PFSK-1 (cell line): Measurements from ENCODE around the gene RDH13.

ENCODE experiments used
- POLR2AphosphoS5 ChIP-seq: IDR thresholded peaks from 2 replicates; pipeline ENCODE4 v1.6.1; 2012; ENCODE audit warnings: low read depth, mild to moderate bottlenecking, control low read depth, low read length, moderate library complexity
- REST ChIP-seq, 2 experiments: IDR thresholded peaks; 2 replicates each; pipeline versions ENCODE4 v1.6.1 to v1.8.0; 2011 to 2012; ENCODE audit warnings: low read depth in 2 of 2, low read length in 2 of 2, control low read depth in 1 of 2, inconsistent platforms in 1 of 2, mild to moderate bottlenecking in 1 of 2, moderate library complexity in 1 of 2; ENCODE audit not compliant: insufficient read depth in 1 of 2
- TAF1 ChIP-seq: IDR thresholded peaks from 2 replicates; pipeline ENCODE4 v1.6.1; 2012; ENCODE audit warnings: low read length, control low read depth, borderline replicate concordance; ENCODE audit not compliant: insufficient read depth

GRCh38 chr19:55048446-55048845 lies 14.5 kb downstream of the RDH13 start:
- TF ChIP-seq REST (IDR thresholded peaks at IDR 0.05; ENCODE audit: insufficient read depth in 1 of 2, low read depth in 2 of 2, low read length in 2 of 2) (no peak), TAF1 (no peak), POLR2AphosphoS5 (no peak)
